HepG2 (cell line): Measurements from ENCODE around the gene DOCK11. TPM values are rescaled to one million over a fixed set of nuclear protein-coding genes. Genes with fewer than 3 reads are reported as not detected.

Experiments
- ATAC-seq: fragments of 200-7000 bp; cut with Tn5 transposase; 3 replicates; pipeline ENCODE4 v1.9.1; 2020; ENCODE audit warnings: mild to moderate bottlenecking, moderate library complexity
- BruUV-seq: library from RNA; stranded (reverse); fragments of 400-500 nt; replicated peaks from 2 replicates; lab custom pipeline; 2021; lab: Mats Ljungman, UMichigan
- CTCF ChIA-PET: fragments of 300-600 bp; formaldehyde crosslinking; extraction: SDS; loops from one replicate; lab custom pipeline; 2021; ENCODE audit warnings: low total read pairs, inconsistent platforms, low intra/inter-chr PET ratio; lab: Yijun Ruan, JAX
- POLR2A ChIA-PET: fragments of 350-600 bp; sonication (Branson Sonifier 250); formaldehyde crosslinking; loops from one replicate; lab custom pipeline; 2020; ENCODE audit warnings: antibody characterized with exemption, inconsistent platforms; lab: Yijun Ruan, JAX
- DNase-seq: peaks from one replicate; pipeline ENCODE4 v3.0.0-alpha.2; 2015; ENCODE audit warnings: low spot score
- FAIRE-seq: peaks from 3 replicates; lab custom pipeline; 2011; peaks lifted over from hg19 to GRCh38; lab: Jason Lieb, UNC
- H2AFZ ChIP-seq: one replicate; pipeline ENCODE4 v1.6.1; 2011; ENCODE audit warnings: low read length, inconsistent platforms
- H3K27ac ChIP-seq: fragments of 300-600 bp; 3 replicates; pipeline ENCODE4 v1.8.0; 2011; ENCODE audit warnings: mixed run types, mild to moderate bottlenecking, mixed read lengths, low read length, inconsistent platforms; ENCODE audit not compliant: insufficient read depth; ENCODE audit errors: extremely low read length
- H3K27me3 ChIP-seq, 2 experiments: fragments of 200-600 bp in 1 of 2; 2 replicates in 1 of 2; 3 replicates in 1 of 2; pipeline versions ENCODE4 v1.6.0 to v1.8.0; 2011; ENCODE audit warnings: low read length in 2 of 2, mild to moderate bottlenecking in 2 of 2, moderate library complexity in 2 of 2, inconsistent platforms in 1 of 2; ENCODE audit not compliant: insufficient read depth in 2 of 2, control insufficient read depth in 1 of 2
- H3K36me3 ChIP-seq, 2 experiments: fragments of 200-600 bp in 1 of 2; replicated peaks in 1 of 2; 2 replicates in 1 of 2; 3 replicates in 1 of 2; pipeline versions ENCODE4 v1.5.1 to v1.8.0; 2011; ENCODE audit warnings: low read length in 2 of 2, inconsistent platforms in 1 of 2; ENCODE audit not compliant: insufficient read depth in 2 of 2, control insufficient read depth in 1 of 2
- H3K4me1 ChIP-seq: 2 replicates; pipeline ENCODE4 v1.5.1; 2012; ENCODE audit warnings: low read length, inconsistent platforms; ENCODE audit not compliant: insufficient read depth
- H3K4me2 ChIP-seq: 2 replicates; pipeline ENCODE4 v1.6.0; 2011; ENCODE audit warnings: low read depth, low read length, inconsistent platforms
- H3K4me3 ChIP-seq, 3 experiments: fragments of 200-600 bp in 1 of 3; sonication (generic), shearing (Covaris generic) in 1 of 3; replicated peaks in 1 of 3; 2 replicates each; pipeline ENCODE4 v1.5.1; 2011 to 2016; ENCODE audit warnings: low read length in 3 of 3, inconsistent platforms in 2 of 3, low read depth in 2 of 3, mild to moderate bottlenecking in 2 of 3, control low read depth in 1 of 3, mixed read lengths in 1 of 3; ENCODE audit not compliant: insufficient read depth in 1 of 3
- H3K79me2 ChIP-seq: one replicate; pipeline ENCODE4 v1.6.1; 2011; ENCODE audit warnings: low read length, inconsistent platforms; ENCODE audit not compliant: insufficient read depth
- H3K9ac ChIP-seq: 2 replicates; pipeline ENCODE4 v1.6.0; 2011; ENCODE audit warnings: mild to moderate bottlenecking, low read depth, low read length, inconsistent platforms; ENCODE audit not compliant: insufficient read depth
- H3K9me3 ChIP-seq: 2 replicates; pipeline ENCODE4 v1.5.1; 2012; ENCODE audit warnings: mild to moderate bottlenecking, low read length
- H4K20me1 ChIP-seq: 2 replicates; pipeline ENCODE4 v1.6.0; 2011; ENCODE audit warnings: inconsistent platforms, mild to moderate bottlenecking, low read length, moderate library complexity; ENCODE audit not compliant: insufficient read depth
- BCL3 ChIP-seq: sonication (generic); formaldehyde crosslinking; IDR thresholded peaks from 2 replicates; pipeline ENCODE4 v1.5.1; 2020; ENCODE audit warnings: mild to moderate bottlenecking, missing genetic modification reagents, moderate library complexity
- CC2D1A ChIP-seq: sonication (generic); formaldehyde crosslinking; IDR thresholded peaks from 2 replicates; pipeline ENCODE4 v1.8.1; 2023; ENCODE audit warnings: mild to moderate bottlenecking, missing genetic modification reagents
- CHD2 ChIP-seq: IDR thresholded peaks from 2 replicates; pipeline ENCODE4 v1.6.1; 2011; ENCODE audit warnings: low read depth, low read length, improper control_type of control experiment
- EP300 ChIP-seq, 3 experiments: sonication (generic) in 1 of 3; formaldehyde crosslinking in 1 of 3; IDR thresholded peaks; 2 replicates each; pipeline versions ENCODE4 v1.5.1 to v1.6.1; 2011 to 2020; ENCODE audit warnings: low read depth in 2 of 3, low read length in 2 of 3, borderline replicate concordance in 1 of 3, improper control_type of control experiment in 1 of 3, mild to moderate bottlenecking in 1 of 3, missing genetic modification reagents in 1 of 3, moderate library complexity in 1 of 3
- KLF16 ChIP-seq, 2 experiments: sonication (generic) in 1 of 2; formaldehyde crosslinking in 1 of 2; IDR thresholded peaks; 2 replicates each; pipeline versions ENCODE4 v1.6.1 to v1.8.0; 2016 to 2023; ENCODE audit warnings: missing genetic modification reagents in 2 of 2, missing compliant biosample characterization in 1 of 2
- SIX4 ChIP-seq: sonication (generic); formaldehyde crosslinking; IDR thresholded peaks from 2 replicates; pipeline ENCODE4 v1.4.0; 2020; ENCODE audit warnings: missing genetic modification reagents
- TEF ChIP-seq: sonication (generic); formaldehyde crosslinking; IDR thresholded peaks from 2 replicates; pipeline ENCODE4 v1.5.0; 2020; ENCODE audit warnings: missing genetic modification reagents
- THAP7 ChIP-seq: sonication (generic); formaldehyde crosslinking; IDR thresholded peaks from 2 replicates; pipeline ENCODE4 v1.8.1; 2023; ENCODE audit warnings: mild to moderate bottlenecking, missing genetic modification reagents
- TOE1 ChIP-seq: sonication (generic); formaldehyde crosslinking; IDR thresholded peaks from 2 replicates; pipeline ENCODE4 v1.4.0; 2020; ENCODE audit warnings: mild to moderate bottlenecking, missing genetic modification reagents
- TSC22D2 ChIP-seq: sonication (generic); formaldehyde crosslinking; IDR thresholded peaks from 2 replicates; pipeline ENCODE4 v1.5.1; 2020; ENCODE audit warnings: missing genetic modification reagents, mild to moderate bottlenecking, borderline replicate concordance
- ZBTB37 ChIP-seq: sonication (generic); formaldehyde crosslinking; IDR thresholded peaks from 2 replicates; pipeline ENCODE4 v1.4.0; 2020; ENCODE audit warnings: mild to moderate bottlenecking, missing genetic modification reagents
- ZFP36L1 ChIP-seq: sonication (generic); formaldehyde crosslinking; IDR thresholded peaks from 2 replicates; pipeline ENCODE4 v1.8.0; 2022; ENCODE audit warnings: mild to moderate bottlenecking, missing genetic modification reagents, moderate library complexity
- ZFP41 ChIP-seq: sonication (generic); formaldehyde crosslinking; IDR thresholded peaks from 2 replicates; pipeline ENCODE4 v1.4.0; 2020; ENCODE audit warnings: mild to moderate bottlenecking, missing genetic modification reagents, borderline replicate concordance
- ZNF24 ChIP-seq: fragments of 450-650 bp; IDR thresholded peaks from 2 replicates; pipeline ENCODE4 v1.6.1; 2017; ENCODE audit warnings: antibody characterized with exemption, mild to moderate bottlenecking
- ZNF512 ChIP-seq: sonication (generic); formaldehyde crosslinking; IDR thresholded peaks from 2 replicates; pipeline ENCODE4 v1.4.0; 2020; ENCODE audit warnings: mild to moderate bottlenecking, missing genetic modification reagents
- ZNF703 ChIP-seq: sonication (generic); formaldehyde crosslinking; IDR thresholded peaks from 2 replicates; pipeline ENCODE4 v1.5.1; 2020; ENCODE audit warnings: missing genetic modification reagents, mild to moderate bottlenecking, moderate library complexity, borderline replicate concordance
- ZNF768 ChIP-seq: sonication (generic); formaldehyde crosslinking; IDR thresholded peaks from 2 replicates; pipeline ENCODE4 v1.4.0; 2020; ENCODE audit warnings: missing genetic modification reagents
- WGBS: methylation state at CpG from one replicate; pipeline ENCODE4 v1.1.6; 2017; ENCODE audit warnings: low lambda C conversion rate; 5-methylcytosine and 5-hydroxymethylcytosine counted together
- in situ Hi-C: cut with HindIII; loops from 2 replicates; pipeline ENCODE4 v1.10.0; 2017; ENCODE audit warnings: low pct_unique_long_range_greater_than_20kb; ENCODE audit not compliant: extremely low pct_ligation_motif_present
- intact Hi-C: fragments of 100-400 bp; cut with micrococcal nuclease; formaldehyde crosslinking; loops from one replicate; pipeline ENCODE4 v1.10.0; 2022; ENCODE audit not compliant: unreplicated experiment
- polyA plus RNA-seq, 8 experiments: library from polyadenylated mRNA; depleted of rRNA in 3 of 8; stranded (reverse) in 7 of 8; unstranded in 1 of 8; fragments of >200 nt; fragmentation: Illumina TruSeq in 4 of 8; extraction: Trizol in 4 of 8; gene quantifications; 2 replicates each; pipeline versions ENCODE4 v1.2.1 to v1.2.3, GENCODE V29; 2011 to 2016; ENCODE audit warnings: low read depth in 4 of 8, missing spikeins in 1 of 8, mixed read lengths in 1 of 8; ENCODE audit not compliant: insufficient read depth in 1 of 8
- total RNA-seq, 5 experiments: library from RNA; depleted of rRNA; stranded (reverse); fragments of >200 nt; fragmentation: Illumina TruSeq; extraction: Trizol; gene quantifications; 2 replicates each; pipeline ENCODE4 v1.2.3, GENCODE V29; 2016; ENCODE audit warnings: low read depth in 1 of 5

DOCK11 gene
- total and polyA plus RNA-seq, 2 of the 13 experiments (the other 11 are each of a cell fraction or from before 2014, with no cell fraction given), result 0.02 to 0.12 TPM

GRCh38 chrX:118520216-118521206, 24.9 kb downstream of the DOCK11 start:
- no peaks in the 10 kb centered on the region for H3K9me3 ChIP-seq
- H3K36me3 ChIP-seq, result no peaks in the 10 kb centered on the region
- H3K79me2 ChIP-seq, result no peaks in the 10 kb centered on the region
- ChIA-PET POLR2A (no interaction called here), CTCF (no interaction called here)
- FAIRE-seq (no peak), DNase-seq (no peak), ATAC-seq (no peak)
- H3K4me2 ChIP-seq, result no peak overlapping the region
- H4K20me1 ChIP-seq, result no peaks in the 10 kb centered on the region
- in situ Hi-C loops, result no loop called here
- WGBS, result 55% methylated on average over 5 of the region's 5 CpGs
- H3K27ac ChIP-seq, result no peak overlapping the region
- no peaks in the 10 kb centered on the region for H3K4me1 ChIP-seq
- no peak overlapping the region for H2AFZ ChIP-seq
- no TSS peak for BruUV-seq
- no peak overlapping the region for H3K9ac ChIP-seq
- no peak overlapping the region for H3K4me3 ChIP-seq
- intact Hi-C loops, result no loop called here
- no peaks in the 10 kb centered on the region for H3K27me3 ChIP-seq
- TF ChIP-seq ZNF703 (CRISPR knock-in tag) (no peak), ZNF768 (CRISPR knock-in tag) (no peak), ZNF24 (no peak), ZBTB37 (CRISPR knock-in tag) (no peak), EP300 (IDR thresholded peaks at IDR 0.05; ENCODE audit: low read depth in 2 of 2, low read length in 2 of 2) (no peak), EP300 (CRISPR knock-in tag; IDR thresholded peaks at IDR 0.05; ENCODE audit: borderline replicate concordance) (no peak), THAP7 (CRISPR knock-in tag) (no peak), CC2D1A (CRISPR knock-in tag) (no peak), TSC22D2 (CRISPR knock-in tag) (no peak), BCL3 (no peak), ZNF512 (no peak), TEF (CRISPR knock-in tag) (no peak), TOE1 (CRISPR knock-in tag) (no peak), SIX4 (CRISPR knock-in tag) (no peak), ZFP36L1 (CRISPR knock-in tag) (no peak), ZFP41 (CRISPR knock-in tag) (no peak), CHD2 (no peak), KLF16 (CRISPR knock-in tag; IDR thresholded peaks at IDR 0.05) (no peak)
